A673 (cell line): ENCODE results near the gene LRP1B.

Source experiments
- CTCF ChIP-seq: fragments of 300-800, 200-600 bp; sonication (generic); conservative IDR thresholded peaks from 2 replicates; pipeline ENCODE4 v1.5.1; 2017; ENCODE audit warnings: low read depth, mild to moderate bottlenecking, antibody characterized with exemption, low read length, moderate library complexity, mixed read lengths
- EZH2 ChIP-seq: fragments of 200-600 bp; sonication (generic); IDR thresholded peaks from 2 replicates; pipeline ENCODE4 v1.6.1; 2017; ENCODE audit warnings: borderline replicate concordance, low read depth, mild to moderate bottlenecking, mixed read lengths, antibody characterized with exemption, low read length; ENCODE audit not compliant: poor library complexity, severe bottlenecking

DNA sequence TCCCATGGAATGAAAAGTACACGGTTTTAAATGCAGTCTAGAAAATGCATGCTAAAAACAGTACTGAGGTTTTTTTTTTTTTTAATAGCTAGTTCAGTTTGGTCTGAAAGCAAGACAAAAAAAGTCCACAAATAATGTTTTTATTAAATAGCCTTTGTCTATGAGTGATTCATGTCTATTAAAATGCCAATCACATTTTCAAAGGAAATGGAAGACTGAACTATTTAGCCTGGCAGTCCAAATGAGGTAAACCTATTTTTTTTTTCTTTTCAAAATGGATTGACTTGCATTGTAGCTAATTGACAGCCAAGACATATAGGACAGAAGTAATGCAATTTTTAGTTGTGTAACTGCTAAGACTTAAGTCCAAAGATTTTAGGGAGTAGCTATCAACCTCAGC lies 90.3 kb downstream of the LRP1B start:
- TF ChIP-seq EZH2 (no peak), CTCF (no peak)
